ENCODE results near the gene NPAS1. TPM values are rescaled to one million over a fixed set of nuclear protein-coding genes. Genes with fewer than 3 reads are reported as not detected.

The NPAS1 gene
- total and polyA plus RNA-seq, 2 experiments from 2014 or later: 0.23 to 4.5 TPM

DNA sequence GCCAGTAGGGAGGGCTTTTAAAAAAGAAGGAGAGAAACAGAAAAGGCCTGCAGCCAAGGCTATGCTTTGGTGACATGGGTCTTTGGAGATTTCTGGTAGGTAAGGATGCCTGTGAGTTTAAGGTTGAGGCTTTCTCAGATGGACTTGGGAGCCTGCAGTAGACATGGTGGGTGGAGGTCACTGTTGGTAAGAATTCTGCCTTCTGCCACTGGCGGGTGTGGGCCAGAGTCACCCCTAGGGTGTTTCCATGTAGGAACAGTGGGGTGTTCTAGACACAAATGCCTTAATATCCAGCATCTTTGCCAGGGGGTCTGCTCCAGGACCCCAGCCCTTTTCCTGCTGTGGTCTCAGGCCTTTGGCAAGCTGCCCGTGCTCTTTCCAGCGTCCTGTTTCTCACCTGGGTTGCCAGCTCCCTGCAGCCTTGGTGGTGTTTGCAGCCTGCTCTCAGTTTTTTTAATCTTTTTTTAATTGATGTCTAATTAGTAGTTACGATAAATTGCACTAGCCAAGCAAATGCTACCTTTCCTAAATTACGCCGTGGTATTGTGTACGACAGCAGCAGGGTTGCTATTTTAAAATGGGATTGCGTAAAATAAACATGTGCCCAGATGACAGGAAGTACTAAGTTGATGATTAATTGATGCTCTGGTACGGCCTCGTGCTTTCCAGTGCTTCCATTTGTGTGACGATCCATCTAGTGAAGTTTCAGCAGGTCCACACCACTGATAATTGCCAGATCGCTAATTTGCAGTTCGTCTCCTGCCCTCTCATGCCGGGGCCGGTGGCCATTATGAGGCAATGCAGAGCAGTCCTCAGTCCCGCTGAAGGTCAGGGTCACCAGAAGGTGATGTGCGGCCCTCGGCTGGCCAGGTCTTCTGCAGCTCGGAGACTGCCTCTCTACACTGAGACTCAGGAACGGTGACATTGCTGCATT is 35.3 kb upstream of the NPAS1 start:
- H3K36me3 ChIP-seq (replicated peaks; ENCODE audit: insufficient read depth, low read depth): no peaks in the 10 kb centered on the region
- peaks cover 58% of the 10 kb centered on the region for H3K79me2 ChIP-seq
- peak; percentile 49 for DNase-seq (ENCODE audit: low spot score)
- peak overlapping the region; percentile 65 for H3K27ac ChIP-seq
- no peaks in the 10 kb centered on the region for H3K9me3 ChIP-seq (ENCODE audit: low read depth)
- no peak overlapping the region for H3K4me3 ChIP-seq
- H3K27me3 ChIP-seq: no peaks in the 10 kb centered on the region
- H3K4me1 ChIP-seq (ENCODE audit: insufficient read depth): peaks cover 12% of the 10 kb centered on the region
- H3K9me2 ChIP-seq (replicated peaks; ENCODE audit: insufficient read depth): no peaks in the 10 kb centered on the region
- H2AFZ ChIP-seq: no peak overlapping the region
- H4K20me1 ChIP-seq (ENCODE audit: insufficient read depth, poor library complexity, severe bottlenecking): peaks cover 24% of the 10 kb centered on the region
- H3K4me2 ChIP-seq: peak overlapping the region; percentile 15
- TF ChIP-seq EZH2 (IDR thresholded peaks at IDR 0.05; ENCODE audit: borderline replicate concordance): no peak
- TF ChIP-seq EZH2phosphoT487 (IDR thresholded peaks at IDR 0.05; ENCODE audit: low read depth, severe bottlenecking, unreplicated experiment): no peak
- TF ChIP-seq CTCF (IDR thresholded peaks at IDR 0.05; ENCODE audit: poor library complexity): no peak
- WGBS (ENCODE audit: low lambda C conversion rate, missing lambda C conversion rate): 44% methylated on average over 20 of the region's 20 CpGs

GRCh38 chr19:46985542-46986415 is 33.9 kb upstream of the NPAS1 start:
- no peak for DNase-seq (ENCODE audit: low spot score)
- no peaks in the 10 kb centered on the region for H3K9me2 ChIP-seq (replicated peaks; ENCODE audit: insufficient read depth)
- no peak overlapping the region for H3K4me3 ChIP-seq
- H3K36me3 ChIP-seq (replicated peaks; ENCODE audit: insufficient read depth, low read depth): no peaks in the 10 kb centered on the region
- H3K9me3 ChIP-seq (ENCODE audit: low read depth): no peaks in the 10 kb centered on the region
- no peak overlapping the region for H3K4me2 ChIP-seq
- no peak overlapping the region for H2AFZ ChIP-seq
- H3K27ac ChIP-seq: no peak overlapping the region
- 78% methylated on average over 14 of the region's 14 CpGs for WGBS (ENCODE audit: low lambda C conversion rate, missing lambda C conversion rate)
- H3K4me1 ChIP-seq (ENCODE audit: insufficient read depth): peaks cover 12% of the 10 kb centered on the region
- peaks cover 22% of the 10 kb centered on the region for H4K20me1 ChIP-seq (ENCODE audit: insufficient read depth, poor library complexity, severe bottlenecking)
- TF ChIP-seq EZH2 (IDR thresholded peaks at IDR 0.05; ENCODE audit: borderline replicate concordance) (no peak), EZH2phosphoT487 (IDR thresholded peaks at IDR 0.05; ENCODE audit: low read depth, severe bottlenecking, unreplicated experiment) (no peak), CTCF (IDR thresholded peaks at IDR 0.05; ENCODE audit: poor library complexity) (no peak)
- peaks cover 45% of the 10 kb centered on the region for H3K79me2 ChIP-seq
- H3K27me3 ChIP-seq: no peaks in the 10 kb centered on the region

GRCh38 chr19:46988614-46989230 is 30.9 kb upstream of the NPAS1 start:
- no peak for DNase-seq (ENCODE audit: low spot score)
- Histone ChIP-seq H3K9me2 (replicated peaks; ENCODE audit: insufficient read depth) (no peaks in the 10 kb centered on the region), H3K79me2 (peaks cover 40% of the 10 kb centered on the region), H2AFZ (no peak overlapping the region), H3K4me2 (no peak overlapping the region), H3K4me1 (ENCODE audit: insufficient read depth) (peaks cover 15% of the 10 kb centered on the region), H3K27me3 (no peaks in the 10 kb centered on the region), H4K20me1 (ENCODE audit: insufficient read depth, poor library complexity, severe bottlenecking) (peaks cover 13% of the 10 kb centered on the region), H3K9me3 (ENCODE audit: low read depth) (no peaks in the 10 kb centered on the region), H3K36me3 (replicated peaks; ENCODE audit: insufficient read depth, low read depth) (no peaks in the 10 kb centered on the region), H3K4me3 (no peak overlapping the region), H3K27ac (no peak overlapping the region)
- 95% methylated on average over 14 of the region's 14 CpGs for WGBS (ENCODE audit: low lambda C conversion rate, missing lambda C conversion rate)
- TF ChIP-seq CTCF (IDR thresholded peaks at IDR 0.05; ENCODE audit: poor library complexity) (no peak), EZH2phosphoT487 (IDR thresholded peaks at IDR 0.05; ENCODE audit: low read depth, severe bottlenecking, unreplicated experiment) (no peak), EZH2 (IDR thresholded peaks at IDR 0.05; ENCODE audit: borderline replicate concordance) (no peak)
